ENCODE measurements around the gene ZMIZ1. TPM values are rescaled to one million over a fixed set of nuclear protein-coding genes. Genes with fewer than 3 reads are reported as not detected.

ZMIZ1 gene
- polyA plus RNA-seq, 1 donor from 2014 or later: 26.8 TPM

DNA sequence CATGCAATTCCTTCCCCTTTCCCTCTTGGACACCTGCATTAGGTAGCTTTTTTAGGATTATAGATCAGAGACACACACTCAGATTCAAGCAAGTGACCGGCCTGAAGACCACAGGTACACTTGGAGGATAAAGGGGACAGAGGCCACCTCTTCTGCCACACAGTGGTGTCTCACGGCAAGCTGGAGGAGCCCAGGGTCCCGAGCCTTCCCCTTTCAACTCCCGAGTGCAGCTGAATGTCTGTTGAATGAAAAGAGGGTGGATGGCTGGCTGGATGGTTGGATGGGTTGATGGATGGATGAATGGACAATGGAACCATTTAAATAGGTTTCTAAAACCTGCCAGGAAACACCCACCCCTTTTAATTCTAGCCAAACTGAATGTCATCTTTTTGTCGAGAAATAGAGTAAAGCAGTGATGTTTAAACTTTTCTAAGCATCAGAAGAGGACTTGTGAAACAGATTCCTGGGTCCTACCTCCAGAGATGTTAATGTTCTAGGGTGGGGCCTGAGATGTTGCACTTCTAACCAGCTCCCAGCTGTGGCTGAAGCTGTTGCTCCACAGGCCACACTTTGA lies 49.2 kb upstream of the ZMIZ1 start:
- TF ChIP-seq EP300 (conservative IDR thresholded peaks at IDR 0.05; ENCODE audit: poor library complexity, severe bottlenecking) (no peak), TAF1 (IDR thresholded peaks at IDR 0.05; ENCODE audit: low read depth) (no peak), MXI1 (conservative IDR thresholded peaks at IDR 0.05; ENCODE audit: poor library complexity, severe bottlenecking) (no peak), RAD21 (conservative IDR thresholded peaks at IDR 0.05) (no peak), SMC3 (conservative IDR thresholded peaks at IDR 0.05; ENCODE audit: poor library complexity) (no peak), EZH2 (IDR thresholded peaks at IDR 0.05; ENCODE audit: borderline replicate concordance, insufficient read depth, low read length, poor library complexity, severe bottlenecking) (no peak), POLR2AphosphoS5 (IDR thresholded peaks at IDR 0.05) (no peak)
- TF ChIP-seq, protein P1, sequence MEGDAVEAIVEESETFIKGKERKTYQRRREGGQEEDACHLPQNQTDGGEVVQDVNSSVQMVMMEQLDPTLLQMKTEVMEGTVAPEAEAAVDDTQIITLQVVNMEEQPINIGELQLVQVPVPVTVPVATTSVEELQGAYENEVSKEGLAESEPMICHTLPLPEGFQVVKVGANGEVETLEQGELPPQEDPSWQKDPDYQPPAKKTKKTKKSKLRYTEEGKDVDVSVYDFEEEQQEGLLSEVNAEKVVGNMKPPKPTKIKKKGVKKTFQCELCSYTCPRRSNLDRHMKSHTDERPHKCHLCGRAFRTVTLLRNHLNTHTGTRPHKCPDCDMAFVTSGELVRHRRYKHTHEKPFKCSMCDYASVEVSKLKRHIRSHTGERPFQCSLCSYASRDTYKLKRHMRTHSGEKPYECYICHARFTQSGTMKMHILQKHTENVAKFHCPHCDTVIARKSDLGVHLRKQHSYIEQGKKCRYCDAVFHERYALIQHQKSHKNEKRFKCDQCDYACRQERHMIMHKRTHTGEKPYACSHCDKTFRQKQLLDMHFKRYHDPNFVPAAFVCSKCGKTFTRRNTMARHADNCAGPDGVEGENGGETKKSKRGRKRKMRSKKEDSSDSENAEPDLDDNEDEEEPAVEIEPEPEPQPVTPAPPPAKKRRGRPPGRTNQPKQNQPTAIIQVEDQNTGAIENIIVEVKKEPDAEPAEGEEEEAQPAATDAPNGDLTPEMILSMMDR (IDR thresholded peaks at IDR 0.05; ENCODE audit: poor library complexity, severe bottlenecking): no peak
- TF ChIP-seq, protein P2, sequence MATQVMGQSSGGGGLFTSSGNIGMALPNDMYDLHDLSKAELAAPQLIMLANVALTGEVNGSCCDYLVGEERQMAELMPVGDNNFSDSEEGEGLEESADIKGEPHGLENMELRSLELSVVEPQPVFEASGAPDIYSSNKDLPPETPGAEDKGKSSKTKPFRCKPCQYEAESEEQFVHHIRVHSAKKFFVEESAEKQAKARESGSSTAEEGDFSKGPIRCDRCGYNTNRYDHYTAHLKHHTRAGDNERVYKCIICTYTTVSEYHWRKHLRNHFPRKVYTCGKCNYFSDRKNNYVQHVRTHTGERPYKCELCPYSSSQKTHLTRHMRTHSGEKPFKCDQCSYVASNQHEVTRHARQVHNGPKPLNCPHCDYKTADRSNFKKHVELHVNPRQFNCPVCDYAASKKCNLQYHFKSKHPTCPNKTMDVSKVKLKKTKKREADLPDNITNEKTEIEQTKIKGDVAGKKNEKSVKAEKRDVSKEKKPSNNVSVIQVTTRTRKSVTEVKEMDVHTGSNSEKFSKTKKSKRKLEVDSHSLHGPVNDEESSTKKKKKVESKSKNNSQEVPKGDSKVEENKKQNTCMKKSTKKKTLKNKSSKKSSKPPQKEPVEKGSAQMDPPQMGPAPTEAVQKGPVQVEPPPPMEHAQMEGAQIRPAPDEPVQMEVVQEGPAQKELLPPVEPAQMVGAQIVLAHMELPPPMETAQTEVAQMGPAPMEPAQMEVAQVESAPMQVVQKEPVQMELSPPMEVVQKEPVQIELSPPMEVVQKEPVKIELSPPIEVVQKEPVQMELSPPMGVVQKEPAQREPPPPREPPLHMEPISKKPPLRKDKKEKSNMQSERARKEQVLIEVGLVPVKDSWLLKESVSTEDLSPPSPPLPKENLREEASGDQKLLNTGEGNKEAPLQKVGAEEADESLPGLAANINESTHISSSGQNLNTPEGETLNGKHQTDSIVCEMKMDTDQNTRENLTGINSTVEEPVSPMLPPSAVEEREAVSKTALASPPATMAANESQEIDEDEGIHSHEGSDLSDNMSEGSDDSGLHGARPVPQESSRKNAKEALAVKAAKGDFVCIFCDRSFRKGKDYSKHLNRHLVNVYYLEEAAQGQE (IDR thresholded peaks at IDR 0.05; ENCODE audit: borderline replicate concordance): no peak
- Histone ChIP-seq H3K9me2 (ENCODE audit: insufficient read depth, low read length) (no peaks in the 10 kb centered on the region), H3K9me3 (ENCODE audit: low read length) (no peaks in the 10 kb centered on the region), H3K79me2 (replicated peaks; ENCODE audit: insufficient read depth, low read length) (no peaks in the 10 kb centered on the region), H3K27ac (ENCODE audit: low read length) (no peak overlapping the region), H3F3A (ENCODE audit: insufficient read depth, low read length, poor library complexity, severe bottlenecking) (no peaks in the 10 kb centered on the region), H3K9ac (ENCODE audit: low read length) (no peak overlapping the region), H2AFZ (ENCODE audit: low read depth, low read length) (no peak overlapping the region), H3K4me2 (ENCODE audit: low read length) (no peak overlapping the region), H3K36me3 (ENCODE audit: insufficient read depth, low read length) (no peaks in the 10 kb centered on the region), H3K27me3 (ENCODE audit: insufficient read depth, low read depth, low read length) (no peaks in the 10 kb centered on the region), H3K4me3 (ENCODE audit: low read length) (no peak overlapping the region), H4K20me1 (ENCODE audit: insufficient read depth) (no peaks in the 10 kb centered on the region)

DNA sequence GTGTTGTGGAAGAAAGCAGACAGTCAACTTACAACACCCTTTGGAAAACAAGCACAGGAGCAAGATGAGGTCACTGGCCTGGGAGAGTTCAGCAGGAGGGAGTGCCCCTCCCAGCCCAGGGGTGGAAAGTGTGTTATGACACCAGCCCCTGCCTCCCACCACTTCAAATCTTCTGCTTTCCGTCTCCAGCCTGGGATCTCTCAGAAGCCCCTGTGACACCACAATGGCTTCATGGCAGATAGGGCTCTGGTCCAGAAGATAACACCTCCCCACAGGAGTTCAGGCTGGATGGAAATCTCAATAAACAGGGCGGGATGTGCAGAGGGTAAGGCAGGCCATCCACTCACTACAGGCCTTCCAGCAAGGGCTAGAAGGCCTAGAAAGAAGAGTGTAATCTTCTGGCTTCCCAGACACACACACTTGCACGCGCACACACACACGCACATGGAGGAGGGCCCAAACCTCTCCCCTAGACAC lies 48.7 kb upstream of the ZMIZ1 start:
- Histone ChIP-seq H3K36me3 (ENCODE audit: insufficient read depth, low read length) (no peaks in the 10 kb centered on the region), H3K4me3 (ENCODE audit: low read length) (no peak overlapping the region), H3K27me3 (ENCODE audit: insufficient read depth, low read depth, low read length) (no peaks in the 10 kb centered on the region), H3K9me3 (ENCODE audit: low read length) (no peaks in the 10 kb centered on the region), H3K79me2 (replicated peaks; ENCODE audit: insufficient read depth, low read length) (no peaks in the 10 kb centered on the region), H3K9me2 (ENCODE audit: insufficient read depth, low read length) (no peaks in the 10 kb centered on the region), H2AFZ (ENCODE audit: low read depth, low read length) (no peak overlapping the region), H3F3A (ENCODE audit: insufficient read depth, low read length, poor library complexity, severe bottlenecking) (no peaks in the 10 kb centered on the region), H3K9ac (ENCODE audit: low read length) (no peak overlapping the region), H3K27ac (ENCODE audit: low read length) (no peak overlapping the region), H4K20me1 (ENCODE audit: insufficient read depth) (no peaks in the 10 kb centered on the region), H3K4me2 (ENCODE audit: low read length) (no peak overlapping the region)
- no peak for TF ChIP-seq SMC3 (conservative IDR thresholded peaks at IDR 0.05; ENCODE audit: poor library complexity)
- TF ChIP-seq RAD21 (conservative IDR thresholded peaks at IDR 0.05): no peak
- TF ChIP-seq, protein P2 (IDR thresholded peaks at IDR 0.05; ENCODE audit: borderline replicate concordance): no peak
- no peak for TF ChIP-seq MXI1 (conservative IDR thresholded peaks at IDR 0.05; ENCODE audit: poor library complexity, severe bottlenecking)
- no peak for TF ChIP-seq EP300 (conservative IDR thresholded peaks at IDR 0.05; ENCODE audit: poor library complexity, severe bottlenecking)
- no peak for TF ChIP-seq POLR2AphosphoS5 (IDR thresholded peaks at IDR 0.05)
- no peak for TF ChIP-seq EZH2 (IDR thresholded peaks at IDR 0.05; ENCODE audit: borderline replicate concordance, insufficient read depth, low read length, poor library complexity, severe bottlenecking)
- no peak for TF ChIP-seq TAF1 (IDR thresholded peaks at IDR 0.05; ENCODE audit: low read depth)
- TF ChIP-seq, protein P1 (IDR thresholded peaks at IDR 0.05; ENCODE audit: poor library complexity, severe bottlenecking): no peak
